Smooth muscle cell (in vitro differentiated cells): ENCODE data around the gene DOK4. TPM values are rescaled to one million over a fixed set of nuclear protein-coding genes. Genes with fewer than 3 reads are reported as not detected.

Source experiments
- DNase-seq: peaks from one replicate; lab custom pipeline; 2025; ENCODE audit not compliant: unreplicated experiment; lab: John Stamatoyannopoulos, UW
- H2AFZ ChIP-seq: fragments of 200-600 bp; sonication (generic); 2 replicates; pipeline ENCODE4 v1.6.0; 2016; ENCODE audit warnings: antibody characterized with exemption, low read depth, mild to moderate bottlenecking
- H3F3A ChIP-seq: fragments of 200-600 bp; sonication (generic); 2 replicates; pipeline ENCODE4 v1.6.0; 2017; ENCODE audit warnings: antibody characterized with exemption, low read depth
- H3K27ac ChIP-seq: fragments of 200-600 bp; sonication (generic); 2 replicates; pipeline ENCODE4 v1.5.1; 2016; ENCODE audit warnings: low read depth, mild to moderate bottlenecking
- H3K27me3 ChIP-seq: fragments of 200-600 bp; sonication (generic); 2 replicates; pipeline ENCODE4 v1.6.1; 2016; ENCODE audit warnings: low read depth, mild to moderate bottlenecking
- H3K36me3 ChIP-seq: fragments of 200-600 bp; sonication (generic); 2 replicates; pipeline ENCODE4 v1.5.1; 2016; ENCODE audit warnings: low read depth
- H3K4me1 ChIP-seq: fragments of 200-600 bp; sonication (generic); 2 replicates; pipeline ENCODE4 v1.5.1; 2016; ENCODE audit warnings: low read depth
- H3K4me2 ChIP-seq: fragments of 200-600 bp; sonication (generic); 2 replicates; pipeline ENCODE4 v1.6.0; 2016; ENCODE audit warnings: mild to moderate bottlenecking
- H3K4me3 ChIP-seq: fragments of 200-600 bp; sonication (generic); 2 replicates; pipeline ENCODE4 v1.5.1; 2016; ENCODE audit warnings: mild to moderate bottlenecking
- H3K79me2 ChIP-seq: fragments of 200-600 bp; sonication (generic); 2 replicates; pipeline ENCODE4 v1.6.0; 2016; ENCODE audit warnings: low read depth, mild to moderate bottlenecking
- H3K9ac ChIP-seq: fragments of 200-600 bp; sonication (generic); 2 replicates; pipeline ENCODE4 v1.6.0; 2016; ENCODE audit warnings: low read depth
- H3K9me3 ChIP-seq: fragments of 200-600 bp; sonication (generic); replicated peaks from 2 replicates; pipeline ENCODE4 v1.5.1; 2016; ENCODE audit warnings: low read depth
- H4K20me1 ChIP-seq: fragments of 200-600 bp; sonication (generic); 2 replicates; pipeline ENCODE4 v1.6.0; 2016; ENCODE audit warnings: low read depth
- WGBS: methylation state at CpG from one replicate; pipeline ENCODE4 v1.1.7; 2016; ENCODE audit warnings: low lambda C conversion rate; 5-methylcytosine and 5-hydroxymethylcytosine counted together
- polyA plus RNA-seq: library from polyadenylated mRNA; unstranded; fragments of >200 nt; fragmentation: Nextera tagmentation; extraction: Ambion mirVana; gene quantifications from 2 replicates; pipeline ENCODE4 v1.2.1, GENCODE V29; 2016
- total RNA-seq: library from RNA; depleted of rRNA; stranded (reverse); fragments of >200 nt; gene quantifications from 2 replicates; pipeline ENCODE4 v1.2.3, GENCODE V29; 2014
- TF ChIP-seq, protein P1 (sequence below): fragments of 200-600 bp; sonication (generic); IDR thresholded peaks from 2 replicates; pipeline ENCODE4 v1.5.1; 2017; ENCODE audit warnings: borderline replicate concordance, mild to moderate bottlenecking, antibody characterized with exemption; ENCODE audit not compliant: insufficient read depth, poor library complexity, severe bottlenecking

Gene DOK4
- total and polyA plus RNA-seq, 2 experiments from 2014 or later: 43.5 to 73.6 TPM

DNA sequence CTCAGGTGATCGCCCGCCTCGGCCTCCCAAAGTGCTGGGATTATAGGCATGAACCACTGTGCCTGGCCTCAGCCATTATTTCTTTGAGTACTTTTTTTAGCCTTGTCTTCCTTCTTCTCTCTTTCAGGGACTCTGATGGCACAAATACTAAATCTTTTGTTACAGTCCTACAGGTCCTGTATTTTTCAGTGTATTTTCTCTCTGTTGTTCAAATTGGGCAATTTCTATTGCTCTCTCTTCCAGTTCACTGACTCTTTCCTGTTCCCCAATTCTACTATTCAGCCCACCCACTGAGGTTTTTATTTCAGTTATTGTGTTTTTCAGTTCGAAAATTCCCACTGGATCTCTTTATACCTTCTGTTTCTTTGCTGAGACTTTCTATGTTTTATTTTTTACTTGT lies 7.5 kb upstream of the DOK4 start:
- Histone ChIP-seq H3K4me1 (no peaks in the 10 kb centered on the region), H3K9me3 (no peaks in the 10 kb centered on the region), H3K36me3 (no peaks in the 10 kb centered on the region), H4K20me1 (no peaks in the 10 kb centered on the region), H3K27ac (no peak overlapping the region), H3K79me2 (no peaks in the 10 kb centered on the region), H3K4me2 (no peak overlapping the region), H2AFZ (no peak overlapping the region), H3F3A (no peaks in the 10 kb centered on the region), H3K27me3 (no peaks in the 10 kb centered on the region), H3K9ac (no peak overlapping the region), H3K4me3 (no peak overlapping the region)
- TF ChIP-seq, protein P1, sequence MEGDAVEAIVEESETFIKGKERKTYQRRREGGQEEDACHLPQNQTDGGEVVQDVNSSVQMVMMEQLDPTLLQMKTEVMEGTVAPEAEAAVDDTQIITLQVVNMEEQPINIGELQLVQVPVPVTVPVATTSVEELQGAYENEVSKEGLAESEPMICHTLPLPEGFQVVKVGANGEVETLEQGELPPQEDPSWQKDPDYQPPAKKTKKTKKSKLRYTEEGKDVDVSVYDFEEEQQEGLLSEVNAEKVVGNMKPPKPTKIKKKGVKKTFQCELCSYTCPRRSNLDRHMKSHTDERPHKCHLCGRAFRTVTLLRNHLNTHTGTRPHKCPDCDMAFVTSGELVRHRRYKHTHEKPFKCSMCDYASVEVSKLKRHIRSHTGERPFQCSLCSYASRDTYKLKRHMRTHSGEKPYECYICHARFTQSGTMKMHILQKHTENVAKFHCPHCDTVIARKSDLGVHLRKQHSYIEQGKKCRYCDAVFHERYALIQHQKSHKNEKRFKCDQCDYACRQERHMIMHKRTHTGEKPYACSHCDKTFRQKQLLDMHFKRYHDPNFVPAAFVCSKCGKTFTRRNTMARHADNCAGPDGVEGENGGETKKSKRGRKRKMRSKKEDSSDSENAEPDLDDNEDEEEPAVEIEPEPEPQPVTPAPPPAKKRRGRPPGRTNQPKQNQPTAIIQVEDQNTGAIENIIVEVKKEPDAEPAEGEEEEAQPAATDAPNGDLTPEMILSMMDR: no peak
- DNase-seq: no peak
- WGBS: 99% methylated on average over 4 of the region's 4 CpGs

DNA sequence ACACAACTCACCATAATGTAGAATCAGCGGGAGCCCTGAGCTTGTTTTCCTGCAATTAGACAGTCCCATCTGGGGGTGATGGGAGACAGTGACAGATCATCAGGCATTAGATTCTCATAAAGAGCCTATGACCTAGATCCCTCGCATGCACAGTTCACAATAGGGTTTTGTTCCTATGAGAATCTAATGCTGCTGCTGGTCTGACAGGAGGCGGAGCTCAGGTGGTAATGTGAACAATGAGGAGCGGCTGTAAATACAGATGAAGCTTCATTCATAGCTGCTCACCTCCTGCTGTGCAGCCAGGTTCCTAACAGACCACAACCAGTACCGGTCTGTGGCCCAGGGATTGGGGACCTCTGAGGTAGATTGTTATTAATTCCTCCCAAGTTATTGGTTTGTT lies 2.9 kb upstream of the DOK4 start:
- Histone ChIP-seq H3K9ac (no peak overlapping the region), H3K36me3 (no peaks in the 10 kb centered on the region), H3K27ac (no peak overlapping the region), H3K27me3 (no peaks in the 10 kb centered on the region), H3K4me1 (no peaks in the 10 kb centered on the region), H3K9me3 (no peaks in the 10 kb centered on the region), H3K4me2 (no peak overlapping the region), H3K79me2 (peaks cover 22% of the 10 kb centered on the region), H2AFZ (no peak overlapping the region), H3K4me3 (no peak overlapping the region), H3F3A (no peaks in the 10 kb centered on the region), H4K20me1 (peaks cover 8% of the 10 kb centered on the region)
- TF ChIP-seq, protein P1: no peak
- 97% methylated on average over 5 of the region's 5 CpGs for WGBS
- no peak for DNase-seq

DNA sequence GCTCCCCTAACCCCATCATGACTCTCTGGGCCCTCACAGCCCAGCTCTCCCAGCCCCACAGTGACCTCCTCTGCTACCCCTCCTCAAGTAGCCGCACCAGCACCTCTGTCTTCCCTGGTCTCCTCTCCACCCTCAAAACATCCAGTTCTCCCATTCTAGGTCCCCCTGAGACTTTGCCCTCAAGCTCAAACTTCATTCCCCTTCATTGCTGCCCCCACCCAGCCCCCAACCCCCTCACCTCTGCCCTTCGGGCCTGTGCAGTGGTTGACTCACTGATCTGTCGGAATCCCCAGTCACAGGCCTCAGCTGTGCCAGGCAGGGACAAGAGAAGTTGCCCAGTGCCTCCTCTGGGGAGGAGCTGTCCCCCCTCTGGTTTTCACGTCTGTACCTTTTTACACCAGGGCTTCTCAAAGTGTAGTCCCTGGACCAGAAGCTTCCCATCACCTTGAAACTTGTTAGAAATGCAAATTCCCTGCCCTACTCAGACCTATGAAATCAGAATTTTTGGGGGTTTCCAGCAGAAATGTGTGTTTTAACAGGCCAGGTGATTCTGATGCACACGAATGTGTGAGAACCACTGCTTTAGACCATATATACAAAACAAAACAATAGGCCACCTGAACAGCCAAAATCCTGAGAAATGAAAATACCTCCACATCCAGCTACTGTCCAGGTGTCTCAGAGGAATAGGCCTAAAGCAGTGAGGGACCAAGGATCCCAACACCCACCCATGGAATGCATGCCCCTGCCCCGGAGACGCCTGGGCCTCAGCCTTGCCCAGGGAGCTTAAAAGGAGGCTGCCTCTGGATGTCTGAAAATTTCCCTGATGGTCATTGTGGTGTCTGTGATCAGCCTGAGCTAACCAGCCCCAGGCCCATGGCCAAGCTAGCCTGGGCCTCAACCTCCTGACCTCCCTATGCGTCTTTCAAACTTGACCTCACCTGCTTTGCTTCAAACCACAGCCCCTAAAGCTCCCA lies 853 bp upstream of the DOK4 start:
- no peaks in the 10 kb centered on the region for H3K36me3 ChIP-seq
- H3K27ac ChIP-seq: peak overlapping the region; percentile 52
- no peaks in the 10 kb centered on the region for H3K27me3 ChIP-seq
- no peaks in the 10 kb centered on the region for H3K4me1 ChIP-seq
- H3K4me2 ChIP-seq: peak overlapping the region; percentile 87
- no peak overlapping the region for H3K9ac ChIP-seq
- DNase-seq: no peak
- WGBS: 35% methylated on average over 8 of the region's 8 CpGs
- H3K79me2 ChIP-seq: peaks cover 42% of the 10 kb centered on the region
- TF ChIP-seq, protein P1: no peak
- H3F3A ChIP-seq: no peaks in the 10 kb centered on the region
- peak overlapping the region; percentile 97 for H2AFZ ChIP-seq
- H3K9me3 ChIP-seq: no peaks in the 10 kb centered on the region
- peaks cover 21% of the 10 kb centered on the region for H4K20me1 ChIP-seq
- H3K4me3 ChIP-seq: peak overlapping the region; percentile 87
